B cell (primary cell): ENCODE measurements around the gene DDX10. TPM values are rescaled to one million over a fixed set of nuclear protein-coding genes. Genes with fewer than 3 reads are reported as not detected.

Experiments
- ATAC-seq: fragments of 200-7000 bp; cut with Tn5 transposase; one replicate; pipeline ENCODE4 v1.10.0; 2021; ENCODE audit warnings: low read depth, mild to moderate bottlenecking, moderate number of reproducible peaks, moderate library complexity
- CTCF ChIA-PET: fragments of 350-600 bp; sonication (Branson Sonifier 250); formaldehyde crosslinking; loops from one replicate; lab custom pipeline; 2021; ENCODE audit warnings: antibody characterized with exemption, inconsistent platforms; lab: Charles Lee
- POLR2A ChIA-PET: fragments of 350-600 bp; sonication (Branson Sonifier 250); formaldehyde crosslinking; loops from one replicate; lab custom pipeline; 2021; ENCODE audit warnings: antibody characterized with exemption; lab: Charles Lee
- DNase-seq: peaks from one replicate; pipeline ENCODE4 v3.0.0; 2013
- H2AFZ ChIP-seq: 2 replicates; pipeline ENCODE4 v1.6.1; 2012; ENCODE audit warnings: mild to moderate bottlenecking, low read depth, low read length; ENCODE audit not compliant: insufficient read depth, poor library complexity, severe bottlenecking
- H3K27ac ChIP-seq, 2 donors: 1 replicate in 1 of 2; 2 replicates in 1 of 2; pipeline ENCODE4 v1.5.1; 2012 to 2013; ENCODE audit warnings: low read length in 2 of 2, mild to moderate bottlenecking in 2 of 2, moderate library complexity in 1 of 2
- H3K27me3 ChIP-seq, 4 experiments: fragments of 200-600 bp in 1 of 4; sonication (generic) in 1 of 4; replicated peaks in 1 of 4; 1 replicate in 2 of 4; 2 replicates in 2 of 4; pipeline versions ENCODE4 v1.6.1 to v1.7.0; 2013 to 2016; ENCODE audit warnings: low read length in 3 of 4, mild to moderate bottlenecking in 2 of 4, mixed read lengths in 1 of 4, moderate library complexity in 1 of 4; ENCODE audit not compliant: insufficient read depth in 4 of 4, control insufficient read depth in 3 of 4; ENCODE audit errors: control extremely low read depth in 1 of 4
- H3K36me3 ChIP-seq, 2 experiments: replicated peaks in 1 of 2; 1 replicate in 1 of 2; 2 replicates in 1 of 2; pipeline versions ENCODE4 v1.6.1 to v1.7.1; 2013; ENCODE audit warnings: low read length in 1 of 2; ENCODE audit not compliant: insufficient read depth in 2 of 2, control insufficient read depth in 1 of 2; ENCODE audit errors: control extremely low read depth in 1 of 2, extremely low read depth in 1 of 2
- H3K4me1 ChIP-seq, 2 donors: fragments of 200-600 bp in 1 of 2; sonication (generic) in 1 of 2; 1 replicate in 1 of 2; 2 replicates in 1 of 2; pipeline versions ENCODE4 v1.5.1 to v1.6.1; 2013 to 2017; ENCODE audit warnings: low read length in 2 of 2; ENCODE audit not compliant: control insufficient read depth in 2 of 2, insufficient read depth in 2 of 2
- H3K4me2 ChIP-seq: replicated peaks from 2 replicates; pipeline ENCODE3; 2012; ENCODE audit warnings: mild to moderate bottlenecking, low read depth, low read length; ENCODE audit not compliant: poor library complexity, severe bottlenecking
- H3K4me3 ChIP-seq, 5 experiments: fragments of 200-600 bp in 1 of 5; sonication (generic) in 1 of 5; 1 replicate in 3 of 5; 2 replicates in 2 of 5; pipeline versions ENCODE4 v1.5.1 to v1.7.0; 2011 to 2016; ENCODE audit warnings: low read length in 4 of 5, mild to moderate bottlenecking in 4 of 5, low read depth in 2 of 5, control low read depth in 1 of 5, moderate library complexity in 1 of 5; ENCODE audit not compliant: insufficient read depth in 1 of 5; ENCODE audit errors: control extremely low read depth in 1 of 5, extremely low read depth in 1 of 5
- H3K79me2 ChIP-seq: fragments of 200-600 bp; sonication (generic); one replicate; pipeline ENCODE4 v1.6.0; 2016; ENCODE audit warnings: low read length; ENCODE audit not compliant: control insufficient read depth, insufficient read depth
- H3K9ac ChIP-seq: fragments of 200-600 bp; sonication (generic); 2 replicates; pipeline ENCODE4 v1.6.1; 2017; ENCODE audit warnings: mild to moderate bottlenecking, low read length, moderate library complexity
- H3K9me3 ChIP-seq, 3 donors: one replicate each; pipeline versions ENCODE4 v1.6.1 to v1.7.1; 2013; ENCODE audit warnings: low read length in 2 of 3; ENCODE audit not compliant: control insufficient read depth in 2 of 3, insufficient read depth in 1 of 3; ENCODE audit errors: control extremely low read depth in 1 of 3
- H4K20me1 ChIP-seq: 2 replicates; pipeline ENCODE4 v1.6.0; 2012; ENCODE audit warnings: mild to moderate bottlenecking, low read length; ENCODE audit not compliant: insufficient read depth, control insufficient read depth, poor library complexity, severe bottlenecking
- H3K27ac Mint-ChIP-seq: one replicate; pipeline ENCODE4 v1.8.0; 2021; ENCODE audit warnings: mixed read lengths
- H3K27me3 Mint-ChIP-seq: one replicate; pipeline ENCODE4 v1.8.0; 2021; ENCODE audit warnings: mixed read lengths
- H3K4me1 Mint-ChIP-seq: one replicate; pipeline ENCODE4 v1.8.0; 2021; ENCODE audit warnings: mixed read lengths
- H3K4me3 Mint-ChIP-seq: one replicate; pipeline ENCODE4 v1.8.0; 2021; ENCODE audit warnings: mixed read lengths
- H3K9me3 Mint-ChIP-seq: one replicate; pipeline ENCODE4 v1.8.0; 2022; ENCODE audit warnings: mixed read lengths; ENCODE audit not compliant: insufficient read depth
- EZH2 ChIP-seq: IDR thresholded peaks from 2 replicates; pipeline ENCODE4 v1.6.1; 2012; ENCODE audit warnings: borderline replicate concordance, low read depth, mild to moderate bottlenecking, moderate library complexity, low read length; ENCODE audit not compliant: insufficient read depth, poor library complexity, severe bottlenecking
- WGBS: methylation state at CpG from one replicate; pipeline ENCODE4 v1.1.5; 2013; ENCODE audit warnings: missing lambda C conversion rate; ENCODE audit not compliant: insufficient coverage; 5-methylcytosine and 5-hydroxymethylcytosine counted together
- intact Hi-C: fragments of 100-400 bp; cut with micrococcal nuclease; formaldehyde crosslinking; loops from one replicate; pipeline ENCODE4 v1.10.0; 2022
- polyA plus RNA-seq: library from polyadenylated mRNA; depleted of rRNA; stranded (reverse); fragments of >200 nt; gene quantifications from 2 replicates; pipeline ENCODE4 v1.2.3, GENCODE V29; 2012
- total RNA-seq, 2 donors: library from RNA; stranded (reverse); fragments of 120-200 nt in 1 of 2; gene quantifications; 1 replicate in 1 of 2; 2 replicates in 1 of 2; pipeline versions ENCODE4 v1.2.3 to v1.2.4, GENCODE V29; 2013 to 2022
- TF ChIP-seq, protein P1 (sequence below): fragments of 200-600 bp; IDR thresholded peaks from one replicate; pipeline ENCODE4 v1.8.0; 2022; ENCODE audit warnings: antibody characterized with exemption, mild to moderate bottlenecking

The DDX10 gene
- total and polyA plus RNA-seq, 2 donors (not counting 1 experiment from before 2014, with no cell fraction given) = 15.6 to 30.6 TPM

DNA sequence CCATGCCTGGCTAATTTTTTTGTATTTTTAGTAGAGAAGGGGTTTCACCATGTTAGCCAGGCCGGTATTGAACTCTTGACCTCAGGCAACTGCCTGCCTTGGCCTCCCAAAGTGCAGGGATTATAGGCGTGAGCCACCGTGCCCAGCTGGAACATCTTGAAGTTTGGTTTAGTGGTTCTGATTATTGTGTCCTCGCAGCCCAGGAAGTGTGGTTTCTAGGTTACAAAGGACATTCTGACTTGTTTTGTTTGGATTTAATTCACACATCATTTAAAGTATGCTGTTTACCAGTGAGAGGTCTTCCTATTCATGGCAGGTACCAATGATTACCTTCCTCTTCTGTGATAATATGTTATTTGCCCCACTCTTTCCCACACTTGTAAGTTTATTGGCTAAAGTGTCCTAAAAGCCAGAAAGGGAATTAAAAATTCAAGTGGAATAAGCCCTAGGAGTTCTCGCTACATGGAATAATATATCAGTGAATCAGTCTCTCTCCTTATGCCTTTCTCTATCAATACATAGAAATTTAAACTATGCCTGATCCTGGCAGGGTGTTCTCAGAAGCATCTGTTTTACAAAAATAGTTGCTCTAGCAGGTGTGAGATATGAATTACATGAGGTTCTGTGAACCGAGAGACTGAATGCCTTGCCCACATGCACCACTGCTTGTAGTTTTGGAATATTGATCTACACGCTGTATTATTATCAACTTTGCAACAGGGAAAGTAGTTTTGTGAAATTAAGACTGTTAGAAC is 263.1 kb downstream of the DDX10 start:
- WGBS = 100% methylated on average over 3 of the region's 7 CpGs

DNA sequence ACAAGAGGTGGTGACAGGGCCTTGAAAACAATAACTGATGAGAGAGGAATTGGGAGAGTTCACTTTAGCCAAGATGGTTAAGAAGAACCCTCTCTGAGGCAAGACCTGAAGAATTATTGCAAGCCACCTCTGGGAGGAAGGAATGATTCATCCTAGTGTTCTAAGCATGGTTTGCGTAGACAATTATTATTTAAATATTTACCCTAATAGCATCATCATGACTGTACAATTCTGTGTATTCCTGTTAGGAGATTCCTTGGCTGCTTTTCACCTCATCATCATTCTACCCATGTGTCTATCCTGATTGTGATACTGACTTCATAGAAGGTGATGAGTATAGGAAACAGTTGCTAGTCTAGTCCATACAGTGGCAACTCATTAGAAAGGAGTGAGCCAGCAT is 264.4 kb downstream of the DDX10 start:
- TF ChIP-seq, protein P1, sequence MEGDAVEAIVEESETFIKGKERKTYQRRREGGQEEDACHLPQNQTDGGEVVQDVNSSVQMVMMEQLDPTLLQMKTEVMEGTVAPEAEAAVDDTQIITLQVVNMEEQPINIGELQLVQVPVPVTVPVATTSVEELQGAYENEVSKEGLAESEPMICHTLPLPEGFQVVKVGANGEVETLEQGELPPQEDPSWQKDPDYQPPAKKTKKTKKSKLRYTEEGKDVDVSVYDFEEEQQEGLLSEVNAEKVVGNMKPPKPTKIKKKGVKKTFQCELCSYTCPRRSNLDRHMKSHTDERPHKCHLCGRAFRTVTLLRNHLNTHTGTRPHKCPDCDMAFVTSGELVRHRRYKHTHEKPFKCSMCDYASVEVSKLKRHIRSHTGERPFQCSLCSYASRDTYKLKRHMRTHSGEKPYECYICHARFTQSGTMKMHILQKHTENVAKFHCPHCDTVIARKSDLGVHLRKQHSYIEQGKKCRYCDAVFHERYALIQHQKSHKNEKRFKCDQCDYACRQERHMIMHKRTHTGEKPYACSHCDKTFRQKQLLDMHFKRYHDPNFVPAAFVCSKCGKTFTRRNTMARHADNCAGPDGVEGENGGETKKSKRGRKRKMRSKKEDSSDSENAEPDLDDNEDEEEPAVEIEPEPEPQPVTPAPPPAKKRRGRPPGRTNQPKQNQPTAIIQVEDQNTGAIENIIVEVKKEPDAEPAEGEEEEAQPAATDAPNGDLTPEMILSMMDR = no peak
- no peak for TF ChIP-seq EZH2
- ChIA-PET POLR2A (no interaction called here), CTCF (no interaction called here)
- no peak for ATAC-seq
- H3K27me3 Mint-ChIP-seq = no peaks in the 10 kb centered on the region
- no peaks in the 10 kb centered on the region for H3K9me3 ChIP-seq
- intact Hi-C loops = no loop called here
- no peak overlapping the region for H2AFZ ChIP-seq
- H3K4me3 ChIP-seq = no peak overlapping the region
- no peak overlapping the region for H3K4me2 ChIP-seq
- no peaks in the 10 kb centered on the region for H3K36me3 ChIP-seq
- no peak overlapping the region for H3K9ac ChIP-seq
- H3K4me1 ChIP-seq = no peaks in the 10 kb centered on the region
- H3K27ac ChIP-seq = no peak overlapping the region
- no peaks in the 10 kb centered on the region for H3K4me1 Mint-ChIP-seq
- DNase-seq = no peak
- no peaks in the 10 kb centered on the region for H4K20me1 ChIP-seq
- no peaks in the 10 kb centered on the region for H3K27me3 ChIP-seq
- no CpG with 5 or more reads among the region's 1 CpG for WGBS
- H3K9me3 Mint-ChIP-seq = no peaks in the 10 kb centered on the region
- H3K79me2 ChIP-seq = no peaks in the 10 kb centered on the region
- no peak overlapping the region for H3K27ac Mint-ChIP-seq
- no peak overlapping the region for H3K4me3 Mint-ChIP-seq

More for the DNA sequence above, 263.1 kb downstream of the DDX10 start:
- Mint-ChIP-seq H3K27ac (no peak overlapping the region), H3K27me3 (no peaks in the 10 kb centered on the region), H3K4me3 (no peak overlapping the region), H3K9me3 (no peaks in the 10 kb centered on the region), H3K4me1 (no peaks in the 10 kb centered on the region)
- POLR2A ChIA-PET = no interaction called here
- Histone ChIP-seq H3K4me3 (no peak overlapping the region), H4K20me1 (no peaks in the 10 kb centered on the region), H3K79me2 (no peaks in the 10 kb centered on the region), H3K36me3 (no peaks in the 10 kb centered on the region), H3K4me1 (no peaks in the 10 kb centered on the region), H3K9ac (no peak overlapping the region), H3K4me2 (no peak overlapping the region), H3K27me3 (no peaks in the 10 kb centered on the region), H3K9me3 (no peaks in the 10 kb centered on the region), H2AFZ (no peak overlapping the region), H3K27ac (no peak overlapping the region)
- DNase-seq (no peak), ATAC-seq (no peak)
- CTCF ChIA-PET = no interaction called here
- no peak for TF ChIP-seq EZH2
- TF ChIP-seq, protein P1 = no peak
- intact Hi-C loops = no loop called here
